Osteocyte (in vitro differentiated cells): Measurements from ENCODE around the gene SOST. TPM values are rescaled to one million over a fixed set of nuclear protein-coding genes. Genes with fewer than 3 reads are reported as not detected.

ENCODE experiments used
- DNase-seq: peaks from one replicate; pipeline ENCODE4 v3.0.0; 2021; ENCODE audit warnings: mixed read lengths; ENCODE audit not compliant: unreplicated experiment; ENCODE audit errors: extremely low spot score
- H3K27ac Mint-ChIP-seq: one replicate; pipeline ENCODE4 v1.8.0; 2021; ENCODE audit warnings: mild to moderate bottlenecking, mixed read lengths; ENCODE audit not compliant: unreplicated experiment
- H3K27me3 Mint-ChIP-seq: one replicate; pipeline ENCODE4 v1.8.0; 2021; ENCODE audit warnings: mixed read lengths; ENCODE audit not compliant: unreplicated experiment
- H3K36me3 Mint-ChIP-seq: one replicate; pipeline ENCODE4 v1.8.0; 2021; ENCODE audit warnings: mixed read lengths; ENCODE audit not compliant: unreplicated experiment
- H3K4me1 Mint-ChIP-seq: one replicate; pipeline ENCODE4 v1.8.0; 2021; ENCODE audit warnings: mixed read lengths; ENCODE audit not compliant: unreplicated experiment
- H3K4me3 Mint-ChIP-seq: one replicate; pipeline ENCODE4 v1.8.0; 2021; ENCODE audit warnings: mild to moderate bottlenecking, moderate library complexity, mixed read lengths; ENCODE audit not compliant: unreplicated experiment
- H3K9me3 Mint-ChIP-seq: one replicate; pipeline ENCODE4 v1.8.0; 2021; ENCODE audit warnings: mixed read lengths; ENCODE audit not compliant: unreplicated experiment
- CTCF ChIP-seq: fragments of 200-600 bp; sonication (generic); IDR thresholded peaks from 2 replicates; pipeline ENCODE4 v1.5.0; 2021; ENCODE audit warnings: antibody characterized with exemption, mild to moderate bottlenecking, moderate library complexity
- total RNA-seq: library from RNA; stranded (reverse); gene quantifications from 2 replicates; pipeline ENCODE4 v1.2.1, GENCODE V29; 2021

The SOST gene
- total RNA-seq, 1 donor from 2014 or later: not detected

- TF ChIP-seq CTCF: peak; percentile 74
- Mint-ChIP-seq H3K27me3 (no peaks in the 10 kb centered on the region), H3K4me1 (no peaks in the 10 kb centered on the region), H3K9me3 (no peaks in the 10 kb centered on the region), H3K36me3 (peaks cover 24% of the 10 kb centered on the region), H3K27ac (no peak overlapping the region), H3K4me3 (no peak overlapping the region)
- DNase-seq: no peak
Measured at GRCh38 chr17:43766413-43767052, 7.9 kb upstream of the SOST start.

DNA sequence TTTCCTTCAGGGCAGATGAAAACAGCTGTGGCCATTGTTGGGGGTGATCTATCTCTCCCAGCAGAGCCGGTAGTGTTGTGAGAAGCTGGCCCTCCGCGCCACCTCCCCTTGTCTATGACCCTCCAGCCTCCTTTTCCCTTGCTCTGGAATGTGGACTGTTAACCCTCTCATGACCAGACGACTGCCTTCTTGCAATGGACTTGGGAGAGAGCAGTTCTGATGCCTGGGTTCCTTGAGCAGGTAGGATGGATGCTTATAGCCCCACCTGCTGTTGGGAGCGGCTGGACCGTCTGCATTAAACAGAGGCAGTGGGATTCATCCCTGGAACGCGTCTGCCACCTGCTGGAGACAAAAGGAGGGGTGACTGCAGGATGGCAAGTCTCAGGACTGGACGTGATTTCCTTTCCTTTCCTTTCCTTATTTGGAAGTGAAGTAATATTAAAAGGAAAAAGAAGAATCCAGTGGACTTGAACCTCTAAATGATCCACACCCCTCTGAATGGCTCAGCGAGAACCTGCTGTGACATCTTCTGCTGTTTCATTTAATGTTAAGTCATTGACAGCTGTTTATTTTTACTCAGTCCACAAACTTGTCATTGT is 1.8 kb upstream of the SOST start:
- Mint-ChIP-seq H3K4me1 (peaks cover 9% of the 10 kb centered on the region), H3K27ac (no peak overlapping the region), H3K4me3 (no peak overlapping the region), H3K9me3 (no peaks in the 10 kb centered on the region), H3K36me3 (no peaks in the 10 kb centered on the region), H3K27me3 (peaks cover 16% of the 10 kb centered on the region)
- DNase-seq: peak; percentile 97
- TF ChIP-seq CTCF: peak; percentile 100

DNA sequence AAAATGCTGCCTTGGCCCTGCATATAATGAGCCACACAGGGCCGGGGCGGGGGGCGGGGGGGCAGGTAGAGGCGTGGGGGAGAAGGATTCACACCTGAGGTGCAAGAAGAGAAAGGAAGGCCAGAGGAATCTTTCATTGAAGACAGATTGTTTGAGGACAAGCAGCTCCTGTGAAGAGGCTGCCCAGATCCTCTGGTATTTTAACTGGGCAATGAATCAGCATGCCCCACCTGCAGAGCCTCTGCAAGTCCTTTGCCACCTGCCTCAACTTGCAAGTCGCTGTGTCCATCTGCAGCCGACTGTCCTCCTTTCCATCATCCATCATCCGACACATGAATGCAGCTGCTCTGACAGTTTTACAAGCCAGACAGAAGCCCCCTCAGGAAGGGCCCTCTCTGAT is 1.2 kb upstream of the SOST start:
- Mint-ChIP-seq H3K4me1 (peaks cover 9% of the 10 kb centered on the region), H3K27me3 (peaks cover 16% of the 10 kb centered on the region), H3K4me3 (no peak overlapping the region), H3K9me3 (no peaks in the 10 kb centered on the region), H3K27ac (no peak overlapping the region), H3K36me3 (no peaks in the 10 kb centered on the region)
- TF ChIP-seq CTCF: no peak
- DNase-seq: no peak

DNA sequence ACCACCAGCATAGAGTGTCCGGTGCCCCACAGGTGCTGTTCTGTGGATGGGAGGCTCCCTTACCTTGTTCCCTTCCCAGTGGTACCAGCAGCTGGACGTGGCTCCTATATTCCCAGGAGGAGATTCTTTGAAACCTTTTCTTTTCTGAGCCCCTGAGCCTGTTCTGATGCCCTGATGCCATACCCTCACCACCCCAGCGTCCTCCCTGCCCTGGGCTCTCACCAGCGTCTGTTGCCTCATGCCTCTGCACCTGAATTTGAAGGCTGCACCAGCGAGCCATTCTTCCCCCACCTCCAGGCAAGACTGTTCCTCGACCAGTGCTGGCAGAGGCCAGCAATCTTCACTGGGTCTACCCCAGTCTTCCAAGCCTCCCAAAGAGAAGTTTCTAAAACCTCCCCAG is 505 bp downstream of the SOST start:
- H3K36me3 Mint-ChIP-seq: no peaks in the 10 kb centered on the region
- H3K4me1 Mint-ChIP-seq: peaks cover 9% of the 10 kb centered on the region
- DNase-seq: no peak
- no peak overlapping the region for H3K4me3 Mint-ChIP-seq
- TF ChIP-seq CTCF: no peak
- no peaks in the 10 kb centered on the region for H3K9me3 Mint-ChIP-seq
- H3K27ac Mint-ChIP-seq: no peak overlapping the region
- H3K27me3 Mint-ChIP-seq: peaks cover 16% of the 10 kb centered on the region

DNA sequence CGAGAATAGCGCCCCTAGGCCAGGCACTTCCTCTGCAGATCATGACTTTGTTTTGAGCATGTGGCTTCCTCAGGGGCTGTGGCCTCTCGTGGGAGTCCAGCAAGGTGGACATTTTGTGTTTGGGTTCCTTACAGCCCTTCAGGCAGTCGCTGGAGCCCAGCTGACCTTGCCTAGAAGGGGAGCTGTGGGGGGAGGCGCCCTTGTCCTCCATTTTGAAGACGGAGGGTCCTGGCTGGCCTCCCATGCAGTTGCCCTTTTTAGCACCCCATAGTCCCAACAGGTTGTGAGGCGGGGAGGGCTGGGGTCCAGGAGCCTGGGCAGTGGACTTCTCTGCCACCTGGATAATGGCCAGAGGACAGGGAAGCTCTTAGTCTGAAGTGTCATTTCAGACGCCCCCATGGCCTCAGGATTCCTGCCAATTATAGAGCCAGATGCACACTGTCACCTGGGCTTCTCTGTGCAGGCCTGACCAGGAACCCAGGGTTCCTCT is 1.4 kb downstream of the SOST start:
- no peak for TF ChIP-seq CTCF
- no peaks in the 10 kb centered on the region for H3K36me3 Mint-ChIP-seq
- H3K9me3 Mint-ChIP-seq: no peaks in the 10 kb centered on the region
- no peak overlapping the region for H3K27ac Mint-ChIP-seq
- no peak for DNase-seq
- H3K4me1 Mint-ChIP-seq: peaks cover 9% of the 10 kb centered on the region
- H3K27me3 Mint-ChIP-seq: peaks cover 16% of the 10 kb centered on the region
- H3K4me3 Mint-ChIP-seq: no peak overlapping the region
